Karpas-422 (cell line): ENCODE measurements around the gene PLAC1. TPM values are rescaled to one million over a fixed set of nuclear protein-coding genes. Genes with fewer than 3 reads are reported as not detected.

Experiments
- DNase-seq: peaks from one replicate; pipeline ENCODE4 v3.0.0-alpha.2; 2015
- H2AFZ ChIP-seq: fragments of 200-600 bp; sonication (generic); 2 replicates; pipeline ENCODE4 v1.6.1; 2014; ENCODE audit warnings: antibody characterized with exemption, low read length, mixed read lengths
- H3K27ac ChIP-seq: fragments of 200-600 bp; sonication (generic); 2 replicates; pipeline ENCODE4 v1.5.1; 2014; ENCODE audit warnings: mild to moderate bottlenecking, low read length, moderate library complexity
- H3K27me3 ChIP-seq: fragments of 200-600 bp; sonication (generic); 2 replicates; pipeline ENCODE4 v1.6.1; 2014; ENCODE audit warnings: low read length, mixed read lengths
- H3K36me3 ChIP-seq: fragments of 200-600 bp; sonication (generic); 2 replicates; pipeline ENCODE4 v1.6.1; 2014; ENCODE audit warnings: low read length, mixed read lengths; ENCODE audit not compliant: insufficient read depth
- H3K4me1 ChIP-seq: fragments of 200-600 bp; sonication (generic); 2 replicates; pipeline ENCODE4 v1.6.1; 2014; ENCODE audit warnings: mild to moderate bottlenecking, low read length, mixed read lengths
- H3K4me2 ChIP-seq: fragments of 200-600 bp; sonication (generic); 2 replicates; pipeline ENCODE4 v1.6.1; 2014; ENCODE audit warnings: low read length, low read depth, mild to moderate bottlenecking; ENCODE audit not compliant: poor library complexity, severe bottlenecking
- H3K4me3 ChIP-seq: fragments of 200-600 bp; sonication (generic); 2 replicates; pipeline ENCODE4 v1.5.1; 2014; ENCODE audit warnings: mild to moderate bottlenecking, antibody characterized with exemption, low read length, mixed read lengths
- H3K79me2 ChIP-seq: fragments of 200-600 bp; sonication (generic); 2 replicates; pipeline ENCODE4 v1.6.1; 2014; ENCODE audit warnings: mild to moderate bottlenecking, low read length, mixed read lengths
- H3K9ac ChIP-seq: fragments of 200-600 bp; sonication (generic); 2 replicates; pipeline ENCODE4 v1.6.0; 2014; ENCODE audit warnings: low read length
- H3K9me2 ChIP-seq: fragments of 200-600 bp; sonication (generic), shearing (Covaris generic); replicated peaks from 2 replicates; pipeline ENCODE4 v1.6.0; 2014; ENCODE audit warnings: mild to moderate bottlenecking, low read length, moderate library complexity; ENCODE audit not compliant: insufficient read depth
- H3K9me3 ChIP-seq: fragments of 300-700, 200-600 bp; sonication (generic); 2 replicates; pipeline ENCODE4 v1.6.1; 2014; ENCODE audit warnings: low read length, mixed read lengths
- H4K20me1 ChIP-seq: fragments of 200-600 bp; sonication (generic); 2 replicates; pipeline ENCODE4 v1.6.1; 2014; ENCODE audit warnings: mild to moderate bottlenecking, antibody characterized with exemption, low read length, low read depth; ENCODE audit not compliant: insufficient read depth
- total RNA-seq: library from RNA; depleted of rRNA; stranded (reverse); fragments of >200 nt; shearing (Covaris generic); gene quantifications from 2 replicates; pipeline ENCODE4 v1.2.3, GENCODE V29; 2014; ENCODE audit warnings: low replicate concordance

Gene PLAC1
- total RNA-seq, 1 experiment from 2014 or later, result not detected

GRCh38 chrX:134646691-134647090 lies 11.6 kb downstream of the PLAC1 start:
- H3K4me3 ChIP-seq, result no peak overlapping the region
- no peaks in the 10 kb centered on the region for H3K36me3 ChIP-seq
- DNase-seq, result no peak

GRCh38 chrX:134645936-134646543 lies 12.2 kb downstream of the PLAC1 start:
- no peaks in the 10 kb centered on the region for H3K79me2 ChIP-seq
- H4K20me1 ChIP-seq, result no peaks in the 10 kb centered on the region
- H3K27me3 ChIP-seq, result no peaks in the 10 kb centered on the region
- H3K36me3 ChIP-seq, result no peaks in the 10 kb centered on the region
- no peak overlapping the region for H3K27ac ChIP-seq
- H3K9me3 ChIP-seq, result no peaks in the 10 kb centered on the region
- H3K9ac ChIP-seq, result no peak overlapping the region
- H3K9me2 ChIP-seq, result no peaks in the 10 kb centered on the region
- H3K4me1 ChIP-seq, result no peaks in the 10 kb centered on the region
- H2AFZ ChIP-seq, result no peak overlapping the region
- no peak for DNase-seq
- H3K4me2 ChIP-seq, result no peak overlapping the region
- H3K4me3 ChIP-seq, result no peak overlapping the region

More at GRCh38 chrX:134646691-134647090, 11.6 kb downstream of the PLAC1 start:
- Histone ChIP-seq H3K27me3 (no peaks in the 10 kb centered on the region), H3K9me2 (no peaks in the 10 kb centered on the region), H3K27ac (no peak overlapping the region), H3K4me1 (no peaks in the 10 kb centered on the region), H2AFZ (no peak overlapping the region), H4K20me1 (no peaks in the 10 kb centered on the region), H3K79me2 (no peaks in the 10 kb centered on the region), H3K4me2 (no peak overlapping the region), H3K9me3 (no peaks in the 10 kb centered on the region), H3K9ac (no peak overlapping the region)

- no peak overlapping the region for H2AFZ ChIP-seq
- H3K36me3 ChIP-seq, result no peaks in the 10 kb centered on the region
- no peak for DNase-seq
- no peak overlapping the region for H3K27ac ChIP-seq
- no peaks in the 10 kb centered on the region for H3K9me3 ChIP-seq
- no peaks in the 10 kb centered on the region for H3K79me2 ChIP-seq
- H3K4me2 ChIP-seq, result no peak overlapping the region
- H3K9ac ChIP-seq, result no peak overlapping the region
- H3K9me2 ChIP-seq, result no peaks in the 10 kb centered on the region
- H4K20me1 ChIP-seq, result no peaks in the 10 kb centered on the region
- H3K4me1 ChIP-seq, result no peaks in the 10 kb centered on the region
- no peaks in the 10 kb centered on the region for H3K27me3 ChIP-seq
- H3K4me3 ChIP-seq, result no peak overlapping the region
Measured at GRCh38 chrX:134642386-134642785, 15.9 kb downstream of the PLAC1 start.

GRCh38 chrX:134641346-134641745 lies 16.9 kb downstream of the PLAC1 start:
- Histone ChIP-seq H3K27me3 (no peaks in the 10 kb centered on the region), H3K79me2 (no peaks in the 10 kb centered on the region), H3K4me2 (no peak overlapping the region), H3K36me3 (no peaks in the 10 kb centered on the region), H3K4me3 (no peak overlapping the region), H3K9me3 (no peaks in the 10 kb centered on the region), H3K27ac (no peak overlapping the region), H2AFZ (no peak overlapping the region), H3K4me1 (no peaks in the 10 kb centered on the region), H3K9ac (no peak overlapping the region), H3K9me2 (no peaks in the 10 kb centered on the region), H4K20me1 (no peaks in the 10 kb centered on the region)
- DNase-seq, result no peak

- Histone ChIP-seq H3K9me3 (no peaks in the 10 kb centered on the region), H3K27me3 (no peaks in the 10 kb centered on the region), H3K79me2 (no peaks in the 10 kb centered on the region), H3K27ac (no peak overlapping the region), H3K4me3 (no peak overlapping the region), H3K4me1 (no peaks in the 10 kb centered on the region), H4K20me1 (no peaks in the 10 kb centered on the region), H3K9me2 (no peaks in the 10 kb centered on the region), H3K9ac (no peak overlapping the region), H2AFZ (no peak overlapping the region), H3K36me3 (no peaks in the 10 kb centered on the region), H3K4me2 (no peak overlapping the region)
- DNase-seq, result no peak
Measured at GRCh38 chrX:134640914-134641313, 17.4 kb downstream of the PLAC1 start.

- no peak overlapping the region for H2AFZ ChIP-seq
- no peaks in the 10 kb centered on the region for H3K9me2 ChIP-seq
- no peaks in the 10 kb centered on the region for H4K20me1 ChIP-seq
- H3K9me3 ChIP-seq, result no peaks in the 10 kb centered on the region
- H3K4me3 ChIP-seq, result no peak overlapping the region
- H3K9ac ChIP-seq, result no peak overlapping the region
- no peaks in the 10 kb centered on the region for H3K27me3 ChIP-seq
- H3K27ac ChIP-seq, result no peak overlapping the region
- DNase-seq, result no peak
- H3K4me1 ChIP-seq, result no peaks in the 10 kb centered on the region
- H3K36me3 ChIP-seq, result no peaks in the 10 kb centered on the region
- H3K4me2 ChIP-seq, result no peak overlapping the region
- H3K79me2 ChIP-seq, result no peaks in the 10 kb centered on the region
Measured at GRCh38 chrX:134636851-134637250, 21.4 kb downstream of the PLAC1 start.

GRCh38 chrX:134634691-134635090 lies 23.6 kb downstream of the PLAC1 start:
- H3K36me3 ChIP-seq, result no peaks in the 10 kb centered on the region
- H3K27me3 ChIP-seq, result no peaks in the 10 kb centered on the region
- H3K79me2 ChIP-seq, result no peaks in the 10 kb centered on the region
- H3K9me2 ChIP-seq, result no peaks in the 10 kb centered on the region
- H3K27ac ChIP-seq, result no peak overlapping the region
- no peak for DNase-seq
- no peaks in the 10 kb centered on the region for H4K20me1 ChIP-seq
- no peak overlapping the region for H3K9ac ChIP-seq
- H3K9me3 ChIP-seq, result no peaks in the 10 kb centered on the region
- no peak overlapping the region for H3K4me2 ChIP-seq
- no peak overlapping the region for H3K4me3 ChIP-seq
- H3K4me1 ChIP-seq, result no peaks in the 10 kb centered on the region
- no peak overlapping the region for H2AFZ ChIP-seq

- no peak overlapping the region for H3K4me2 ChIP-seq
- no peaks in the 10 kb centered on the region for H3K4me1 ChIP-seq
- H2AFZ ChIP-seq, result no peak overlapping the region
- H3K79me2 ChIP-seq, result no peaks in the 10 kb centered on the region
- H4K20me1 ChIP-seq, result no peaks in the 10 kb centered on the region
- H3K27me3 ChIP-seq, result no peaks in the 10 kb centered on the region
- no peak overlapping the region for H3K4me3 ChIP-seq
- no peaks in the 10 kb centered on the region for H3K9me2 ChIP-seq
- H3K9ac ChIP-seq, result no peak overlapping the region
- no peak overlapping the region for H3K27ac ChIP-seq
- no peak for DNase-seq
- H3K36me3 ChIP-seq, result no peaks in the 10 kb centered on the region
- no peaks in the 10 kb centered on the region for H3K9me3 ChIP-seq
Measured at GRCh38 chrX:134633832-134634231, 24.4 kb downstream of the PLAC1 start.

- no peaks in the 10 kb centered on the region for H3K9me2 ChIP-seq
- no peak overlapping the region for H3K4me2 ChIP-seq
- no peak overlapping the region for H2AFZ ChIP-seq
- no peaks in the 10 kb centered on the region for H3K4me1 ChIP-seq
- no peaks in the 10 kb centered on the region for H3K9me3 ChIP-seq
- DNase-seq, result no peak
- no peak overlapping the region for H3K9ac ChIP-seq
- no peak overlapping the region for H3K4me3 ChIP-seq
- H3K79me2 ChIP-seq, result no peaks in the 10 kb centered on the region
- no peaks in the 10 kb centered on the region for H4K20me1 ChIP-seq
- H3K27me3 ChIP-seq, result no peaks in the 10 kb centered on the region
- H3K36me3 ChIP-seq, result no peaks in the 10 kb centered on the region
- H3K27ac ChIP-seq, result no peak overlapping the region
Measured at GRCh38 chrX:134633394-134633793, 24.9 kb downstream of the PLAC1 start.
